ENCODE results near the gene FBXW10B.
"Not testable (repeated sequence)": the region's sequence is repeated elsewhere in the genome, so short reads cannot be mapped to it uniquely, and the experiment has no call there.

FBXW10B gene

DNA sequence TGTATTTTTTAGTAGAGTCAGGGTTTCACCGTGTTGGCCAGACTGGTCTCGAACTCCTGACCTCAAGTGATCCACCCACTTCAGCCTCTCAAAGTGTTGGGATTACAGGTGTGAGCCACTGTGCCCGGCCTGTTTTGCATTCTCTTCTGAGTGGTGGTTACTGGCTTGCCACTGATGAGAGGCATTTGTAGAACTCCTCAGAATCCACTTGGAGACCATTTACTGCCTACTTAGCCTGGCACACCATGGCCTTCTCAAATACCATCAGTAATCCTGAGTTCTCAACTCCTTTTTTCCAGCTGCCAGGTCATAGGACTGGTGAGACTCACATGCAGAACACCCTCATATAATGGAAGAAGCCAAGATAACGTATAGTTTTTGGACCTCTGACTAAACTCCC is 22.5 kb upstream of the FBXW10B start:
- DNase-seq (ENCODE audit: low spot score): not testable (repeated sequence)

DNA sequence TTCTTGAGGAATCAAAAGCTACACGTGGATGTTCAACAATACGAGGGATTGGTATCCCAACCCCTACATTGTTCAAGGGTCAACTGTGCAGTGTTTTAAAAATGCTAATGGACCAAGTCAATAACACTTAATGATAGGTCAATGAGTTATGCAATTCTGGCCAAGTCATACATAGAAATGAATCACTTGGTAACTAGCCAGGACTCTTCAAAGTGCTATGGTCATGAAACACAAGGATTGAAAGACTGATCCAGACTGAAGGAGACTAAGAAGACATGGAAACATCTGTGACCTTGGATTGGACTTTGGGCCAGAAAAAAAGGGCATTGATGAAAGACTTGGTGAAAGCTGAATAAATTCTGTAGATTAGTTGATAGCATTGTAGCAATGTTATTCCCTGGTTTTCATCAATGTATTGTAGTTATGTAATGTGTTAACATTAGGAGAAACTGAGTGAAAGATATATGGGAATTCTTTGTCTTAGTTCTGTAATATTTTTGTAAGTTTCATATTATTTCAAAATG is 11.5 kb upstream of the FBXW10B start:
- DNase-seq (ENCODE audit: low spot score): not testable (repeated sequence)

DNA sequence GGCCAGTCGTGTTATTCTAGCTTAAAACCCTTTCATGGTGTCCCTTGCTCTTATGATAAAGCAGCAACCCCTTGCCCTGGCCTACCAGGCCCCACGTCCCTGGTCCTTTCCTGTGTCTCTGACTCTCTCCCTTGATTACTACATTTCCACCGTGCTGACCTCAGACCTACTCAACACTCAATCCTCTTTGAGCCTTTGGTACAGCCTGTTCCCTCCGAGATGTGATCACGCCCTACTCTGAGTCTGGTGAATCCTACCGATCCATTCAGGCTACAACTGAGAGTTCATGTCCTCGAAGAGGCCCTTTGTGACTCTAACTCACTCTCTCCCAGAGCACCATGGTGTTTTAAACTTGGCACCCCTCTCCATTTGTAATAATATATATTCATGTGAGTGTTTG is 10.5 kb upstream of the FBXW10B start:
- not testable (repeated sequence) for DNase-seq (ENCODE audit: low spot score)

DNA sequence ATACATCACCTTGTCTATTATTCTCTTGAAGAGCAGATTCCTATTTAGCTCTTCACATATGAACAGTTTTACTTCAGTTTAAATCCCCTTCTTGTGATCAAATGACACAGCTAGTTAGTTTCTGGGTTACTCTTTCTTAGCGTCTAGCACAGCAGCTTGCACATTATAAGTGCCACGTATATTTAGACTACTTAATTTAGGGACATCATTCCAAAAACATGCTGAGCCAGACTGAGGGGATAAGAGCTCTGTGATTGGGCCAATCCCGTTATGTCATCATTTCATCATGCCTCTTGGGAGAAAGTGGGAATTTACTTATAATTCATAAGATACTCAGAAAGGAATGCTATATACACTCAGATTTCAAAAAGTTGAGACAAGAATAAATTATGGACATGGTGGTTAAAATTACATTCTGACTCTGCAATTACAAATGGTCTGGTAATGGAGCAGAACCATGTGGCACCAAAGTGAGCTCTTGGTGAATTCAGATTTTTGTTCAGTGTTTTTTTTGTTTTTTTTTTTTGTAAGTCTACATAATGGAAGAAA is 4.2 kb upstream of the FBXW10B start:
- not testable (repeated sequence) for DNase-seq (ENCODE audit: low spot score)

DNA sequence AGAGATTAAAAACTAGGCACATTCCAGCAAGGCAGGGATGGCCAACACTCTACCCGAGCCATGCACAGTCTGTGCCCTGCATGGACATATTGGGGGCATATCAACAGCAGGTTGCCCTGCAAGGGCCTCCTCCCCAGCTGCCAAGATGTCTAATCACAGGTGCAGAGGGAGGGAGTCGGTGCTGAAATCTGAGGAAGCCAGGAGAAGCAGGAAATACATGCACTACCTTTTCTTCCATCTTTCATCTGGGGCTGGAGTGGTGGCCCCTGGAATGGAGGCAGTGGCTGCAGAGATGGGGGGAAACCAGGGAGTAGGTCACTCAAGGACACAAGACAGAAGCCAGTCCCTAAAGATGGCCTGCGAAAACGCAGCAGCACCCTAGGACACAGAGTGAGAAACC is 3.8 kb upstream of the FBXW10B start:
- DNase-seq (ENCODE audit: low spot score): not testable (repeated sequence)

DNA sequence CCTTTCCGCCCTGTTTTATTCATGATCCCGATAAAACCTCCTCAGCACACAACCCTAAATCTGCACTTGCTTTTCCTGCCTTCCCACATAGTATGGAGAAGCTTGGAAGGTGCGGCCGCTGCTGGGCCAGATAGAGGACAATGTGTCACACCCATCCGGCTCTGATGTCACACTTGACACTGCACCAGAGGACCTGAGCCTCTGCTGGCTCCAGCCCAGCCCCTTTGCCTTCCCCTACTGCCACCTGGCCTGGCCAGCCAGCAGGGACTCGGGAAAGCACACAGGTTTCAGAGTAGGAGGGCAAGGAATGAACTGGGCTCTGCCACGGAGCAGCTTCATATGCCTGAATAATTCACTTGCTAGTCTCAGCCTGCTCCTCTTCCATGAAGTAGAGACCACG is 2.6 kb upstream of the FBXW10B start:
- not testable (repeated sequence) for DNase-seq (ENCODE audit: low spot score)

DNA sequence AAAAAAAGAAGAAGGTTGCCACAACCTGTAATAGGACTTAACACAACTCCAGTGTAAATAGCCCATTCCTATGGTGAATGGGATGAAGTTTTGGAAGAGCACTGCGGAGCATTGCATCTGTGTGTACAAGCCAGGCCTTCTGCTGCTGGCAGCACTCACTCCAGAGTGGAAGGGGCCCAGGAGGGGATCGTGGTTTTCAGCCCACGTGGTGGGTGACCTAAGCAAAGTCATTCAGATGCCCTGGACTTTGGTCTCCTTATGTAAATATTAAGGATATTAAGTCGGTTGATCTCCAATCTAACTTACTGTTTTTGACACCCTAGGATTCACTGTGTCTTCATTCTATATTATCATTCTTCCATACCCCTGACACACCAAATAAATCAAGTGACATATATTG is 2.7 kb downstream of the FBXW10B start:
- not testable (repeated sequence) for DNase-seq (ENCODE audit: low spot score)

DNA sequence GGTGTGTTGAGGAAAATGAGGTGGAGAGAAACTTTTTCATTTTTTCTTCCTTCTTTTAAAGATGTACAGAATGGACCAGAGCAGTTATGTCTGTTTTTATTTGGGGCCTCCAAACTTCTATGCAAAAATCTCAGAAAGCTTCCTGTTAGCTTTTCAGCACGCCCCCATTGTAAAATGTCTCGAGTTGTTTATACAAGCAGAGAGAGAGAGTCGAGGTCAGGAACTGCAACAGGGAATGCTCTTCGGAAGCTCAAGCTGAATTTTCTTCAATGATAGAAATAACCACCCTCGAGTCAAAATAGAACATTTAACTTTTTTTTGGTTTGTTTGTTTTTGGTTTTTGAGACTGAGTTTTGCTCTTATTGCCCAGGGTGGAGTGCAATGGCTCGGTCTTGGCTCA is 3.7 kb downstream of the FBXW10B start:
- DNase-seq (ENCODE audit: low spot score): not testable (repeated sequence)

DNA sequence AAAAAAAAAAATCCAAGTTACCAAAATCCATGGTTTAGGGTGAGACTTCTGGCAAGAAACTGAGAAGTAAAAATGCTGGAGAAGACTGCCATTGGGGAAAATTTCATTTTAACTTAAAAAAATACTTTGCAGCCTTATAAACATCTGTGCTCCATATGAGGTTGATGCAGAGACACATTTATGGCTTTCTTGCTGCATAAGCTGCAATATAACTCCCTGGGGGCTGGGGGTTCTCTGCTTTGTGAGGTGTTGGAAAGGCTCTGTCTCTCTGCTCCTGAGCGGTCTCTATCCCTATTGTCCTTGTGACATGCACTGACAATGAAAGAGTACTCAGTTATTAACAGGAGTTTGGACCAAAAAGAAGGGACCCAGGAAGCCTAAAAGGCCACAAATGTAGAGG is 6.4 kb downstream of the FBXW10B start:
- DNase-seq (ENCODE audit: low spot score): not testable (repeated sequence)

DNA sequence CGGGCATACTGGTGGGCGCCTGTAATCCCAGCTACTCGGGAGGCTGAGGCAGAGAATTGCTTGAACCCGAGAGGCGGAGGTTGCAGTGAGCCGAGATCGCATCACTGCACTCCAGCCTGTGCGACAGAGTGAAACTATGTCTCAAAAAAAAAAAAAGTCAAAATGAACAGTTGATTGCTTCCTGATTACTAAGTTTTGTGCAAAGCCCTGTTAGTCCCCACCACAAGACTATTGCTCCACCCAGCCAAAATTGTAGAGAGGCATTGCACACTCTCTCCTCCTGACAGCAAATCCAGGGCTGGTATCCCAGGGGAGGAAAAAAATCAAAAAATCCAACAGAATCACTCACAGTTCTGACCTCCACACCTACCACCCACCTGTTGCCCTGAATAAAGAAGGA is 26.5 kb downstream of the FBXW10B start:
- DNase-seq (ENCODE audit: low spot score): not testable (repeated sequence)

DNA sequence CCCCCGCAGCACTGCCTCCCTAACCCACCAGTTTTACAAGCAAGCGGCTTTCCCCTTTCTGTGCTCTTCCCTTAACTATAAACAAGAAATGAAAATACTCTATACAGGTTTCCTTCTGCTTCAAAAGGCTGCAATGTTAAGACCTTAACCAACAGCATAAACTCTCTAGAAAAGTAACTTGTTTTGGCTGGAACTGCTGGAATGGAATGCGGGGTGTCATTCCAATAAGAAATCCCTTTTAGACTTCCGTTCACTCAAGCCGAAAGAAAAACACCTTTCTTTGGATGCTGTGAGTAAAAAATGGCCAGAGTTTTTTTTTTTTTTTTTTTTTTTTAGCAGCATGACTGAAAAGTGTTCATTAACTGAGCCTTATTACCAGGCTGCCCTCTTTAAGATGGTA is 27.5 kb downstream of the FBXW10B start:
- DNase-seq (ENCODE audit: low spot score): not testable (repeated sequence)

DNA sequence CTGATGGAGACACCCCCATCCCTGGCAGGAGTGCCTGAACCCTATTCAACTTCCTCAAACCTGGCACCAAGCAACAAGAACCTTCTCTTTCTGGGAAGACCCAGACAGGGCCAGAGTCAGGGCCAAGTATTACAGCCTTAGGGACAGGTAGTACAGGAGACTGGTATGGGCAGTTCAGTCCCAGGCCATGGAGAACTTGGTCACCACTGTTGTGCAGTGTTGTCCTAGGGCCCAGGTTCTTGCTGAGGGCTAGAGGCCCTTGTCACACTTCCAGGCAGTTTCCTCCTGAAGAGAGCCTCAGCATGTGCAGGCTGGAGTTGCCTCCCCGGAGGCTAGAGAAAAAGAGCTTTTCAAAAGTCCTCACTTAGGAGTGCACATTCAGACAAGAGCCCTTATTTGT is 28.7 kb downstream of the FBXW10B start:
- DNase-seq (ENCODE audit: low spot score): not testable (repeated sequence)

DNA sequence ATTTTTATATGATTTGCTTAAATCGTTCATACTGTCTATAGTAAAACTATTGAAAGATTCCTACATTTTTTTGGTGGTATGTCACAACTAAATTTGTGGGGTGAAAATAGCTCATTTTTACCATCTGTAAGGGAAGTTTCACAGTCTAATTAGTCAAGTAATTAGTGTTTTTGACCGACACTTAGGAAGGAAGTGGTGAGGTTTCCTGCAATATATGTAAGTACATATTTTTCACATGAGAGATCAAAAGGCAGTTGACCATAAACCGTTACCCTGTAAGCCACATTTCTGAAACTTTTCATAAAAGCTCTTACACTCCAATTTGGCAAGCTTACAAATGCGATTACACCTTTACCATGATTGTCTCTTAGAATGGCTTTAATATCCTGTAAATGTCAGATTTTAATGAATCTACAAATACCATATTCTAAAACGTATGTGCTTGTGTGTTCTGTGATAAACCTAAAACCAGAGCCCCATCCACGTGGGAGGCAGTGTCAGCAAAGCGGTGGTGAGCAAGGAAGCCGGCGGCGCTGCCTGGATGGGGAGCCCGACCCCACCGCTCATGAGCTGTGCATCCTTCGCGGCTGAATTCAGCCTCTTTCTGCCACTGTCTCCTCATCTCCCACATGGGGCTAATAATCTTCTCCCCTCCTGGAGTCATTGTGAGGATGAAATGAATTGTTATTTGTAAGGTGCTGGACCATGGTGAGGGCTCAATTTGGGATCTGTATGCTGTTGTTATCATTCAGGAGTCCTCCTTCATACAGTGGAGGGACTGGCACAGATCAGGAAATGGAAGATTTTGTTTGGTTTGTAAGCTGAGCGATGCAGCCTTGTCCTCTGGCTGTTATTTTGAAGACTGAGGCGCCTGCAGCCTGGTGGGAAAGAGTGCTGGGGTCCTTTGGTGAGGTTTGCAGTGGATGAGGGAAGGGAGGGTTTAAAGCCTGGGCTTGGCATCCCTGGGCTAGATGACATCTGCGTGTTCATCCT is 29.7 kb downstream of the FBXW10B start:
- DNase-seq (ENCODE audit: low spot score): not testable (repeated sequence)

DNA sequence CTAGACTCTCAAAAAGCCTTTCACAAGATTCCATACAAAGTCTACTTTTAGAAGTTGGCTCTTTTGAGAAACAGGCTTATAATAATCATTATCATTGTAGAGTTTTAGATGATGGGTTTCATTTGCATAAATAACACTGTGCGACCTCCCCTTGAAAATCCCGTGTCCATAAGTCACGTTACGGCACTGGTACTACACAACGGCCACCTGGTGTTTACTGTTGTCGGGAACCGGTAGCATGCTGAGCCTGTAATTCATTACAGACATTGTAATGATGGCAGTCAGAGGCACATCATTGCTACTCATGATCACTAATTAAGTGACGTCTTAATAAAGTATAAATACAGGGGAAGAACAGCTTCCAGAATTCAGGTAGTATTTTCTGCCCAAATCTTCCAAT is 31.5 kb downstream of the FBXW10B start:
- not testable (repeated sequence) for DNase-seq (ENCODE audit: low spot score)

DNA sequence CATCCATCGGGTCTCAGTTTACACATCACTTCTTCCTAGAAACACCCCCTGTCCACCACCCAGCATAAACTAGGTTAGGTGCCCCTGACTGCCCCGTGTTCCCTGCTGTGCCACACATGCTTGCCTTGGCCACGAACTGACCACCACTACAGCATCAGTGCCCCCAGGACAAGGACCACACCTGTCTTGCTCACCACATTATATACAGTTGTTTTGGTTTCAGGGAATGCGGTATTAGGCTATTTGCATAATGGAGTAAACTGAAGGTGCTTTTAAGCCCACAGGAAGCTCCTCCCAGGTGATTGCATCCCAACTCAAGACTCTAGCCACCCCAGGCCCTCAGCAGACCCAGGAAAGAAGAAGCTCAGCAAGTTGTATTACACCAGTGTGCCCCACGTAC is 36.2 kb downstream of the FBXW10B start:
- DNase-seq (ENCODE audit: low spot score): not testable (repeated sequence)

DNA sequence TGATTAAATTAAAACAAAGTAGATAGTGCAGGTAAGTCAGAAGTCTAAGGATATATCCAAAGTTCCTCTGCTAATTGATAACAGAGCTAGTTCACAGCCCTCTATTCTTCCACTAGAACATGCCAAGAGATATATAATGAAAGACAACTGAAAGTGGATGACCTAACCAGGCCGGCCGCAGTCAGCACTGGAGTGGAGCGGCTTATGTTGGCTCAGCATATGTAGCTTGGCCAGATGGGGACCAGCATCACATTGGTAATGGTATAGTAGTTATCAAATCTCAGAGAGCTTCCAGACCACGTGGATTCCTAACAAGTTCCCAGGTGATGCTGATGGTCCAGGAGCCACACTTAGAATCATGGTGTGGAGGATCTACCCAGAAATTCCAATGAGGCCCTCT is 38.0 kb downstream of the FBXW10B start:
- not testable (repeated sequence) for DNase-seq (ENCODE audit: low spot score)

DNA sequence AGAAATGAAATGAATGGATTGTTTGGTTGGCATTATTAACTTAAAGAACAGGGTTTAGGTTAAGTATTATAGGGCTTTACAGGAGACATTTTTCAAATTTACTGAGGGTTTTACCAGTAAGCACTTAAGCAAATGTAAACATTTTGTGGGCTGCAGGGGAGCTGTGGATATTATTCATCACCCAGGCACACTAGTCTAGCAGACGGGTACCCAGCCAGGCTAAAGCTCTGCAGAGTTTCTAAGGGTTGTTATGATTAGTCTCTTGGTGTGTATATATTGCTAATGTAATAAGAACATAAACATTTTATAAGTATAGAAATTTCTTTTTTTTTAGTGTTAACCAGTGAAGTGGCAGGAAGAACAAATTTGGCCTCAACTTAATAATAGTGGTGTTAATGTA is 42.7 kb downstream of the FBXW10B start:
- DNase-seq (ENCODE audit: low spot score): not testable (repeated sequence)

DNA sequence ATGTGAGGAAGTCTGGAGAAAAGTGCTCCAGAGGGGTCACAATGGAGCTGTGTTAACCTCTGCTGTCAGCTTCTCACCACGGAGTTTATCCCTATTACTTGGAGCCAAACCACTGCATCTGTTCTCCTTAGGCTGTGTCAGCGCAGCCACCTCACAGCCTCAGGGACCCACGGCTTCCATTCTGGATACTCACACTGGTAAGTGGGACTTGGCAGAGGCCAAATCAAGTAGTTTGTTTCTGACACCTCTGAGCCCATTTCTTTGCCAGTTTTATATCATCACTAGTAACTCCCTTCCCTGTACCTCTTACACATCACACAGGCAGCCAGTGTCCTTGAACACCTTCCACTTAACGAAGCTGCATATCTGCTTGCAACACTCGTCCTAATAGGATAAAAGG is 44.8 kb downstream of the FBXW10B start:
- DNase-seq (ENCODE audit: low spot score): not testable (repeated sequence)

DNA sequence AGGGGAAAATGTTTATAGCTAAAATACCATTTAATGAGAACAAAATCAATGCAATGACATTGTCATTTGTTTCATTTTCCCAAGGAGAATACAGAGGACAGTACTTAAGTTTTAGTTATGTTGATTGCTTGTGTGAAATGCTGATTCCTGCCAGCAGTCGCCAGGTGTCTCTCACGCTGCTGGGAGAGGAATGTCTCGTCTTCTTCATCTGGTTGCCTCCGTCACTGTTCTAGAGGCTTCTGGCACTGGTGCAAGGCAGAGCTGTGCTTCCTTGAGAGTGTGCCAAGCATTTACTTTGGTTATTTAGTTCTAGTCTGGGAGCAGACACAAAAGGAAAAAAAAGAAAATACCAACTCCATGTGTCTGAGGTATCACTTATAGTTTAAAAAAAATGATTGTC is 45.6 kb downstream of the FBXW10B start:
- not testable (repeated sequence) for DNase-seq (ENCODE audit: low spot score)
